DMS153 treated with DMSO at 0.1 percent for 48 hours (cell line): ENCODE measurements around the gene AGBL2.
"Not testable (repeated sequence)": the region's sequence is repeated elsewhere in the genome, so short reads cannot be mapped to it uniquely, and the experiment has no call there.

Source experiments
- DNase-seq: peaks from one replicate; lab custom pipeline; 2025; ENCODE audit not compliant: unreplicated experiment; lab: John Stamatoyannopoulos, UW

Gene AGBL2

GRCh38 chr11:47691979-47692378, 23.2 kb downstream of the AGBL2 start:
- DNase-seq = no peak

- no peak for DNase-seq
These were observed 25.7 kb downstream of the AGBL2 start for GRCh38 chr11:47689480-47689879.

GRCh38 chr11:47688991-47689390, 26.2 kb downstream of the AGBL2 start:
- no peak for DNase-seq

GRCh38 chr11:47688111-47688510, 27.1 kb downstream of the AGBL2 start:
- no peak for DNase-seq

- DNase-seq = not testable (repeated sequence)
These were observed 28.5 kb downstream of the AGBL2 start for GRCh38 chr11:47686704-47687103.

- no peak for DNase-seq
These were observed 29.0 kb downstream of the AGBL2 start for GRCh38 chr11:47686151-47686550.

GRCh38 chr11:47675851-47676250, 39.3 kb downstream of the AGBL2 start:
- no peak for DNase-seq

- no peak for DNase-seq
These were observed 42.9 kb downstream of the AGBL2 start for GRCh38 chr11:47672283-47672730.

- DNase-seq = no peak
These were observed 45.3 kb downstream of the AGBL2 start for GRCh38 chr11:47669856-47670255.

- DNase-seq = no peak
These were observed 46.5 kb downstream of the AGBL2 start for GRCh38 chr11:47668665-47669064.

GRCh38 chr11:47667555-47667954, 47.6 kb downstream of the AGBL2 start:
- DNase-seq = no peak

- DNase-seq = no peak
These were observed 48.0 kb downstream of the AGBL2 start for GRCh38 chr11:47667135-47667534.

GRCh38 chr11:47664936-47665335, 50.2 kb downstream of the AGBL2 start:
- not testable (repeated sequence) for DNase-seq

- no peak for DNase-seq
These were observed 53.9 kb downstream of the AGBL2 start for GRCh38 chr11:47661245-47661644.

GRCh38 chr11:47659276-47659675, 55.9 kb downstream of the AGBL2 start:
- no peak for DNase-seq

GRCh38 chr11:47656260-47656885, 58.8 kb downstream of the AGBL2 start:
- no peak for DNase-seq

GRCh38 chr11:47651818-47652469, 63.2 kb downstream of the AGBL2 start:
- DNase-seq = no peak

- no peak for DNase-seq
These were observed 65.9 kb downstream of the AGBL2 start for GRCh38 chr11:47649276-47649675.

GRCh38 chr11:47646019-47646418, 69.2 kb downstream of the AGBL2 start:
- no peak for DNase-seq

- no peak for DNase-seq
These were observed 69.7 kb downstream of the AGBL2 start for GRCh38 chr11:47645500-47645899.

- DNase-seq = peak; percentile 96
These were observed 72.9 kb downstream of the AGBL2 start, which contains the start of gene MTCH2 for GRCh38 chr11:47642099-47642855. Gene MTCH2, minus strand, starts transcription at chr11:47642559. Its CDS starts 94 bp downstream, at chr11:47642465.

GRCh38 chr11:47641600-47642098, 73.5 kb downstream of the AGBL2 start:
- no peak for DNase-seq
